ENCODE measurements around the gene SUPT20H.
A peak's percentile ranks its signal among the peaks of the same experiment; 100 is the strongest.

Gene SUPT20H

DNA sequence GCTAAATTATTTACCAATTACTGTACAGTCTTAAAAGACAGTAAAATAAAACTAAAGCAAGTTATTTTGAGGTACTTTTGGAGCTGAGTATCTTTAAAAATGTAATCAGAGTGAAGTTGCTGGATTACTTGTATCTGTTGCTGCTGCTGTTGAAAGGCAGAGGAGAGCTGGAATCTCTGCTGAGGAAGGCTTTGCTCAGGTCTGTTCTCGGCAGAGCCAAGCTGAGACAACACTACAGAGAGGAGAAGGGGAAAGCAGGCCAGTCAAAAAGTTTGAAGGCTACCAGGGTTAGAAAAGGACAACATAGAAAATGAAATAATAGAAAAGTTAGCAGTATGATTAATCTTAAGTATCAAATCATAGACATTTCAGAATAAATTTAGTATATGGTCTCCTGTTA, 49.1 kb downstream of the SUPT20H start:
- intact Hi-C loops (cut with DNase I) = no loop called here
- no peak for DNase-seq

DNA sequence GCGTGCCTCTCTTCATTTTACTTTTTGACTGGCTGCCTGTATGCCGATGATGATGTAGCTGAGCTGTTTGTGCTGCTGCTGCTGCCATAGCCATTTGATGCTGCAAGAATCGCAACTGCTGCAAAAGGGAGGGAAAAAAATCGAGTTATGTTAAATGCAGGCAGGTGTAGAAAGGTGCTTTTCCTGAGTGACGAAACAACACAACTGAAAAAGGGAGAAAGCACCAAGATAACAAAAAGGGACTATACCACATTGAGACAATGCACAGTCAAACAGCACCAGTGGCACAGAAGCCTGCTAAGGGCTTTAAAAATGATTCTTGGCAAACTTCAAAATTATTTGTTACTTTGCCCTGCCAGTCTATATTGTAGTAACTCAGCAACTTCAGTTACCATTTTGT, 49.8 kb downstream of the SUPT20H start:
- no peak for DNase-seq

DNA sequence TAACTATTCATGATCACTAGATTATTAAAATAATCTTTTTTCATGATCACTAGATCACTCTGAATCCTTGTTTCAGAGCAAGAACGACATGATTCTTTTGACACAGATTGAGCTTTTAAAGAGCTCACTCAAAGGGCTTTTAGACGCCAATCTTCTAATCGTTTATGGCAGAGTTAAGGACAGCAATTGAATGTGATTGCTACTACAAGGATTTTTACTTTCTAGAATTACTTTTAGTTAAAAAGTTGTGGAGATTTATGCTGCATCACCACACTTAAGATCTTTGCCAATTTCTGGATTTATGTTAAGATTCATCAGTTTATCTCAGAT, 57.6 kb downstream of the SUPT20H start:
- DNase-seq = no peak
- intact Hi-C loops (cut with DNase I) = loop anchor here (5.0 kb wide), 1 partner anchor 55 kb away; the partner anchor contains the start of gene SUPT20H

More for the DNA sequence above, 49.8 kb downstream of the SUPT20H start:
- intact Hi-C loops (cut with DNase I) = no loop called here

DNA sequence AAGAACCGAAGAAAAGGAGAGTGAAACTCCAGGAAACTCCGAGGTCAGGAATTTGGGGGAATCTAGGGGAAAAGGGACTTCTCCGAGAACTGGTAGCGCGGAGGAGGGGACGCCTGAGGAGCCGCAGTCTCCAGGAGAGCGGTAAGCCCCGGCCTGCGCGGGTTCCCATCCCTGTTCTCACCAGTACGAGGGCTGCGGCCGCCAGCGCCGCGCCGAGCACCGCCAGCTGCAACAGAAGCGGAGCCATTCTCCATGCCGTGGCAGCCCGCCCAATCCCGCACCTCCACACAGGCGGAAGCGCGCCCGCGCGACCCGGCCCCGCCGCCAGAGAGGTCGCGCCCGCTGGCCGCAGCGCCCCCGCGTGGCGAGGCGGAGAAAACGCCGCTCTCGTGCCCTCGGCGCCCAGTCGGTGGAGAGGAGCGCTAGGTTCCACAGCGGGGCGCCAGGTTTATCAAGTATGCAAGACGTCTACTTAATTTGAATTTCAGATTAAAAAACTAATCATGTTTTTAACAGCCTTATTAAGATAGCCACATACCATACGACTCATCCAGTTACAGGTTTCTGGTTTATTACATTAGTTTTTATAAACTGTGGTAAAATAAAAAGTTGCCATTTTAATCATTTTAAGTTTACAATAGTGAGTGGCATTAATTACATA, 60.3 kb downstream of the SUPT20H start, which contains the start of gene ALG5:
Gene ALG5 (minus strand): TSS at position 287 of the 661 bp plus-strand sequence. CDS start 40 bp downstream, at position 247.
- intact Hi-C loops (cut with DNase I) = loop anchor here (10.0 kb wide), 1 partner anchor 84 kb away; no protein-coding TSS in a partner anchor
- DNase-seq = peak; percentile 87 to 99 (median 90)

DNA sequence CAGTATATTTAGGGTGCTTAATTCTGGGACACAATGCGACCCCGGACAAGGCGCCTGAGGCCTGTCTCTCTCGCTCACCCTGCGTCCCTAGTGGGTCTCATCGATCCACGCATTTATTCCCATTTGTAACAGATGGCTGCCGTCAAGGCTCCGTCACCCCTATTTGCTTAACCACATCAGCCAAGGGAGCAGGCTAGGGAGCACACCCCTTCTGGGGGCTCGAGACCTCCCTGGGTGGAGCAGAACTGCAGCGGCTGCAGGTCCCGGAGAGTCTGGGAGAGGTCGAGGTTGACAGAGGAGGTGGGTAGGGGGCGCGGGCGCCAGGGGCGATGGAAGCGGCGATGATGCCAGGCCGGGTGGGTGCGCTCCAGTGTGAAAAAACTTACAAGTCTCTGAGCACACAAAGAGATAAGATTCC, 60.9 kb downstream of the SUPT20H start:
- DNase-seq = peak in 5 of 10 donors; percentile 16 to 88 (median 25)
- intact Hi-C loops (cut with DNase I) = loop anchor here (10.0 kb wide), 1 partner anchor 84 kb away; no protein-coding TSS in a partner anchor

DNA sequence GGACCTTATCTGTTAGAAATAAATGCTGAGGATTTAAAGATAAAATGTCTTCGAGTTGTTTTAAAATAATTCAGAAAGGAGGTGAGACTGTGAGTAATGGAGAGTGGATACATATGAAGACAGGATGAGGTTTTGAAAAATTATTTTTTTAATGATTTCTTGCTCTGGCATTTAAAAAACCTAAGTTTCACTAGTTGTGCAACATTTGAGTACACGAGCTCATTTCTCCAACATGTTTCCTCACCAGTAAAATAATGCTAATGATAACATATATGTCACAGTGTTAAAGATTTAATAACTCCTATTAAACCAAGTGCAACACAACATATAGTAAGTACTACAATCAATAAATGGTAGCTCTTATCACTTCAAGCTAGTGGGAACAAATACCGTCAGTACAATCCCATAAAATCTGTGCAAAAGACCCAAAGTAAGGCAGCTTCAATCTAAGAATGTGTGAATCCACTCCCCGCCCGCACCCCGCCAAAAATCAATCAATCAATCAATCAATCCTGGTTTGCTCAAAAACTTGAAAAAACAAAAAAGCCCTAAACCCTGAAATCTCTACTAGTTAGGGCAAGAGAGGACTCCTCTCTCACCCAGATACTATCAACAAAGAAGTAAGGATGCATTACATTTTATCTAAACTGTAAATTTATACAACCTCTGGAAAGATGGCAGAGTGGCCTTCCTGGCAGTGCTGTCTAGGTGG, 61.6 kb downstream of the SUPT20H start:
- intact Hi-C loops (cut with DNase I) = loop anchor here (10.0 kb wide), 1 partner anchor 83 kb away; no protein-coding TSS in a partner anchor
- DNase-seq = no peak

DNA sequence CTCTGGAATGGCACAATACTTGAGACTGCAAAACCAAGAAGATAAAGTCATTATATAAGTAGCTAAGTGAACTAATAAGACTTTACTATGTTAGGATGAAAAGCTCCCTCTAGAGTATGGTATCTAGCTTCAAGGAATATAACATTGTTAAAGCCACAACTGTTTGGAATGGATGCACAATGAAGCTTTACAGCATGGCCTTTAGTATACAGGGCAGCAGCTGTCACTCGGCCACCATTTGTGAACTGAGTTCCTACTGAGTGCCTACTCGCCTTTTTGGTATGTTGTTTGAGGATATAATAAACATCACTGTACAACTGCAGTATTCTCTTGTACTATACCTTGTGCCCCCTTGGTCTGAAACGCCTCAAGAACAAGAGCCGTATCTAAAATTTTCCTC, 67.1 kb downstream of the SUPT20H start:
- DNase-seq = no peak
- intact Hi-C loops (cut with DNase I) = loop anchor here (10.0 kb wide), 1 partner anchor 78 kb away; no protein-coding TSS in a partner anchor

DNA sequence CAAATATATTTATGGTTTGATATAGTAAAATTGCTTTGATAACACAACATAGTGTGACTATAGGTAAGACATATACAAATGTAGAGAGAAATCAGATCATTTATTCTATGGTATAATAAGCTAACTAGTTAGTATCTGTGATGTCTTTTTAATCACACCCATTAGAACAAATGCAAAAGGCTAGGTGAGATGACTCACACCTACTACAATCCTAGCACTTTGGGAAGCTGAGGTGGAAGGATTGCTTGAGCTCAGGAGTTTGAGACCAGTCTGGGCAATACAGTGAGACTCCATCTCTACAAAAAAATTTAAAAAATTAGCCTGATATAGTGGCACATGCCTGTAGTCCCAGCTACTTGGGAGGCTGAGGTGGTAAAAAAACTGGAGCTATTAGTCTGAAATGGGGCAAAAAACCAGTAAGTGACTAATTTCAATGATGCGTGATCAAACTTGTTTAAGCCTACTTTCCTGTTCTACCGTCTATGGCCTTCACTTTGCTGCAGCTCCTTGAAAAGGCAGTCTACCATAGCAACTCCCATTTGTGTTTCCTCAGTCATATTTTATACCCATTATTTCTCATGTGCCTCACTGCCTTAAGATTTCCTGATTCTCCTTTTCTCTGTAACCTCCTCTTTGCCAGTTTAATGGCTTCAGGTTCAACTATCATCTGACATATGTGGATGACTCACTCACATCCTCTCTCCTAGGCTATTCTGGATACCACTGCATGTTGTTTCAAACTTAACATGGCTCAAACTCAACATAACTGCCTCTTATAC, 72.8 kb downstream of the SUPT20H start:
- intact Hi-C loops (cut with DNase I) = no loop called here
- DNase-seq = no peak

DNA sequence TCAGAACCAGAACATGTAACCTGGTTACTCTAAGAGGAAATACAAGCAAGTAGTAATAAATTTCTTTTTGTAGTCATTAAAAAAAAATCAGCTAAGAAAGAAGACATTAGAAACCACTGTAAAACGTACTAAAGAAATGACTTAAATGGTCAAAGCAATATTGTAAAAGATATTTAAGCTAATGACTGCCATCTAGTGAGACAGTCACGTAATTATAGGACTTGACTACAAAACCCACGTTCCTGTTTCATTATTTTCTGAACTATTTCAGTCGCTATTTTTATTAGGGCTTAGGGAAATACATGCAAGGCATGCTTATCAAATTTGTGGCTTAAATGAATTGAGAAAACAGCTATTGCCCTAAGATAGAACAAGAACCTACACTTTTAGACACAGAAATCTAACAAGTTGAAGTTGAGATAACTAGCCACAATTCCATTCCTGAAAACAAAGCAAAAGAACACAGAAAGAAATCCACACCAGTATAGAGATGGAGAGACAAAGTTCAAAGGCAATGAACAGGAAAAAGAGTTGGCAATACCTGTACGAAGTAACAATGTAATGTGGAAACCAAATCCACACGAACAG, 78.2 kb downstream of the SUPT20H start:
- intact Hi-C loops (cut with DNase I) = loop anchor here (2.0 to 5.0 kb wide), 2 partner anchors 124 to 559 kb away; no protein-coding TSS in a partner anchor
- no peak for DNase-seq

DNA sequence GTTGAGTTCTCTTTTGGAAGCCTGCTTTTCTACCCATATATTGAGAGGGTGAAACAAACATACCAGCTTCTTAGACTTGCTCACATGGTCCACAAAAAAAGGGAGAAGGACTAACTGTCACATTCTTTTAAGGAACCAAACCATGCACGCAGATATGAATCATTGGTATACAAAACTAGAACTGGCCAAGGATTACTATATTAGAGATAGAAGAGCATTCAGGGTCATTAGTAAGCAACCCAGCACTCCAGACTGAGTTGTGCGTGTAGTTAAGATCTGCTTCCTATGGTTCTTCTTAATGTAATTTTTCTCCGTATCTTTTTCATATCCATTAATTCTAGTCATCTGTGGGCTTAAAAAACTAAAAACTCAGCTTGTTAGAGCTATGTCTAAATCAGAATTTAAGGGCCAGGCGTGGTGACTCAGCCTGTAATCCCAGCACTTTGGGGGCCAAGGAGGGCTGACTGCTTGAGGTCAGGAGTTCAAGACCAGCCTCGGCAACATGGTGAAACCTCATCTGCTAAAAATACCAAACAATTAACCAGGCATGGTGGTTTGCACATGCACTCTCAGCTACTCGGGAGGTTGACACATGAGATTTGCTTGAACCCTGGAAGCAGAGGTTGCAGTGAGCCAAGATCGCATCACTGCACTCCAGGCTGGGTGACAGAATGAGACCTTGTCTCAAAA, 80.0 kb downstream of the SUPT20H start:
- intact Hi-C loops (cut with DNase I) = loop anchor here (2.0 to 5.0 kb wide), 2 partner anchors 123 to 557 kb away; no protein-coding TSS in a partner anchor
- DNase-seq = no peak

DNA sequence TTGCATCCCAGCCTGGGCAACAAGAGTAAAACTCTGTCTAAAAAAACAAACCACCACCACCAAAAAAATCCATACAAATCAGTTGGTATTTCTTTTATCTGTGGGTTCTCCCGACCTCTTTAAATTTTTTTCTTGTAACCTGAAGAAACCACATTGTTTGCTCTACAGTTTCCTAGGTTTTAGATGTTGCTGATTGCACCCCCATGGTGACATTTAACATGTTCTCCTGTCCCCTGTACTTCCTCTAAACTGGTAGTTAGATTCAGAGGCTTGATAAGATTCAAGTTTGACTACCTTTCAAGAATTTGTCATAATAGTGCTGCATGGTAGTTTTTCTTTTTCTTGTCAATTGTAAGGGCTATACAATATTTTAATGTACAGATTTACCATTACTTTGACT, 84.3 kb downstream of the SUPT20H start:
- DNase-seq = no peak
- intact Hi-C loops (cut with DNase I) = no loop called here

DNA sequence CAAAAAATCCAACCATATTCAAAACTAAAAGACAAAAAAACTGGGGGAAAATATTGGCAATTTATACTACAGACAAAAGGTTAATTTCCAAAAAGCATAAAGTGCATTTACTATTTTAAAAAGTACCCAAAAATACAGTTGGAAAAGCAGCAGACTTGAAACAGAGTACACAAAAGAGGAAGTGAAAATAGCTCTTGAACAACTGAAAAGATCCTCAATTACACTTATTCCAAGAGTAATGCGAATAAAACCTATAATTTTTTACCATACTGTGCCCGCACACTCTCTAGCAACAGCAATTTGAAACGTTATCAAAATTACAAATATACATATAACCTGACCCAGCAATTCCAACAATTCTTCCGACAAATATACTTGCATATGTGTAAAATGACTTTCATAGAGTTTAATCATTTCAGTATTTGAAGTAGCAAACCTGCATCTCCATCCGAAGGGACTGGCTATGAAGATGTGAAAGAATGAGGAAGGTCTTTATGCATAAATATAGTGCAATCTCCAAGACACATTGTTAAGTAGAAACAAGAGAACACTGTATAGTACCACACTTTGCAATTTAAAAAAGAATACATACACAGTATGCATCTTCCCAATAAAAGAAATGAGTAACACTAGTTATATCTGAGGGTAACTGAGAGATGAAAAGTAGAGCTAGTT, 85.7 kb downstream of the SUPT20H start:
- DNase-seq = no peak
- intact Hi-C loops (cut with DNase I) = no loop called here

DNA sequence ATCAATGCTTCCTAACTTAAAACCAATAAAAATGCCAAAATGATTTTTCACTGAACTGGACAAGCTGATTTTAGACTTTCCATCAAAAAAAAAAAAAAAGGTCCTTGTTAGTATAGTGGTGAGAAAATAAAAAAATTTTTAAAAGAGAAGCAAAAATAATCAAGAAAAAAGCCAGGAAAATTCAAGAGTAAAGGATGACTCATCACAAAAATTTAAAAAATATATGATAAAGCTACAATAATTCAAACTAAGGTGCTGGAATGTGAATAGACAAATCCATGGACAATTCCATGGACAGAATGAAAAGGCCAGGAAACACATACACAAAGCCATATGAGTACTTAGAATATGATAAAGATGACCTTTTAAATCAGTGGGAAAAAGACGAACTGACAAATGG, 86.5 kb downstream of the SUPT20H start:
- intact Hi-C loops (cut with DNase I) = no loop called here
- no peak for DNase-seq

DNA sequence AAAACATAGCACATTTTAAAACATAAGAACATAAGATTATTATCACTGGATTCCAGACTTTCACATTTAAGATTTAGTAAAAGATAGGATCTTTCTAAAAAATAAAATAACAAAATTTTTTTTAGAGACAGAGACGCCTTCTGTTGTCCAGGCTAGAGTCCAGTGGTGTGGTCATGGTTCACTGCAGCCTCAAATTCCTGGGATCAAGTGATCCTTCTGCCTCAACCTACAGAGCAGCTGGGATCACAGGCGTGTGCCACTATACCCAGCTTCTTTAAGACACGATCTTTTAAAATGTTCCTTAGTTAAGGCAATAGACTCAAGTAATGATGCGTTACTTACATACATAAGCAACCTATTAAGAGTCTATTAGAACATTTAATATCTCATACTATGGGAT, 93.1 kb downstream of the SUPT20H start:
- no peak for DNase-seq
- intact Hi-C loops (cut with DNase I) = no loop called here

DNA sequence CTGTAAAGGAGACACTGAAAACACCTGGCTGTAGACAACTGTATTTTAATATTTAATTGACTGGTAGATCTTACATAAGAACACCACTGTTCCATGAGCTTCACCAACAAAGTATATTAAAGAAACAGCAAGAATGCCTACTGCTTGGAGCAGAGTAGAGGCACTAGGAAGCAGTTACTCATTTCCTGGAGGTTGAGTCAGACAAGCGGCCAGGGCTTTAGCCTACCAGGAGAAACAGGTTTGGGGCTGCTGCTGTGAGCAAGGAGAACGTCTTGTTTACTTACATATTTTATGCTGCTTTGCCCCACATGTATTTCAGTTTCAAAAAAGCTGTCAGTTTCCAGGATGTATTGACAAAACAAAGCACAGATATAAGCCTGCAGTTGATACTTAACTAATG, 93.7 kb downstream of the SUPT20H start:
- no peak for DNase-seq
- intact Hi-C loops (cut with DNase I) = no loop called here

DNA sequence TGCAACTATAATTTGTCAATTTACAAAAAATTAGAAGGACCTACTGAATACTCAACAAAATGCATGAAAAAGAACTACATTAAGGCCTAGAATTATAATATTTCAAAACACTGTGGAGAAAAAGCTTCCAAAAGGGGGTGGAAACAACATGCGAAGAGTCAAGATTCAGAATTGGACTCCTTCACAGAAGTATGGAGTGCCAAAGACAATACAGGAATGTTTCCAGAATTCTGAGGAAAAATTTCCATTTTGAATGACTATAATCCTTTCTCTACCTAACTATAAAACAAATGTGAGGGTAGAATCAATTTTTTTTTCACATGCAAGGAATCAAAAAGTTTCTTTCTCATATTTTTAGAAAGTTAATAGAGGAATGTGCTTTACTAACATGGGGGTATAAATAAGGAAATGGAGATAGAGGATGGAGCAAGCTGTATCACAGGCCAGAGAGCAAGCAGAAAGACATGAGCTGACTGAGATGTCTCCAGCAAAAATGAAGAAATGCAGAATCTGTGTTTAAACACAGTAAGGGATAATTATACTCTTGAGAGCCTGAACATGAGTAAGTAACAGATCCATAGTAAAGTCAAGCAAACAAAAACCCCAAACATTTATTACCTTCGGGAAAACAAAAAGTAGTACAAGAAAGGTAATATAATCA, 99.9 kb downstream of the SUPT20H start:
- no peak for DNase-seq
- intact Hi-C loops (cut with DNase I) = no loop called here

All from posterior cingulate gyrus (tissue), 11 donors.